Measurements from ENCODE around the gene ITGB1BP1. TPM values are rescaled to one million over a fixed set of nuclear protein-coding genes. Genes with fewer than 3 reads are reported as not detected.
A peak's percentile ranks its signal among the peaks of the same experiment; 100 is the strongest.
"Not testable (repeated sequence)": the region's sequence is repeated elsewhere in the genome, so short reads cannot be mapped to it uniquely, and the experiment has no call there.

Gene ITGB1BP1
- total RNA-seq, 1 donor from 2014 or later: 17.3 TPM

DNA sequence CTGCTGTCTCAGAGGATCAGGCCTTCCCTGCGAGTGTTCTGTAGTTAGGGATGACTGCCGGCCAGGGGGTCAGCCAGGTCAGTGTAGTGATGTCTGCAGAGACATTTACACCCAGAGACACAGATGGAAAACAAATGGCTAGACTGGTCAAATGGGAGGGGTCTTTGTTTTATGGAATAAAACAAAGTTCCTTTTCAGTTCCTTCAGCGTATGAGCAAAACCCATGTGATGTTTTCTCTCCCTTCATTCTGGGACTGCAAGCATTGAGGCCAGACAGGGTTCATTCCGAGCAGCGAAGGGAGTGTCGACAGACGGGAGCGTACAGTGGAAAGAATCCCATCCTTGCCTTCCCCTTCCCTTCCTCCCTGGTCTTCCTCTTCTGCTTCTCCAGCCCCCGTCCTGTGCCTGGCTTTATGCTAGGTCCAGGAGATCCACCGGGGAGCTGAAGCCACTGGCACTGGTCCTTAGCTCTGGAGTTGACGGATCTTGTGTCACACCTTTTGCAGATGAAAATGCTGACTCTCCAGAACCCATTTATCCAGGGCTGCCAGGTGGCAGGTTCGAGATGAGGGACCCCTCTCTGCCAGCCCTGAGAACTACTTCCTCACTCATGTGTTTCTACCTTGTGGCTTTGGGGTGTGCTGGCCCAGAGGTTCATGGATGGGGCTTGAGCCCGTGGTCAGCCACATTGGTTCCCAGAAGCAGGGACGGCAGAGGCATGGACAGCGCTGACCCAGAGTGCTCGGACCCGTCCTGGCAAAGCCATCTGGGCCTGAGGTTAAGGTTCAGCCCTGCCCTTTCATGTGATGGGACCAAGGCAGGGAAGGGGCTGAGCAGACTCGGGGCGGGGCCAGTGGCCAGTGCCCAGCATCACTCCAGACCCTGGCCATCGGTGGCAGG, 24.2 kb downstream of the ITGB1BP1 start:
- H3K4me3 Mint-ChIP-seq: no peak overlapping the region
- Histone ChIP-seq H3K4me2 (no peak overlapping the region), H3K27me3 (no peaks in the 10 kb centered on the region), H3K79me2 (ENCODE audit: low read depth) (no peaks in the 10 kb centered on the region), H3K9ac (no peak overlapping the region), H3K4me1 (no peaks in the 10 kb centered on the region), H3K27ac (peak overlapping the region; percentile 16), H3K9me3 (ENCODE audit: low read depth) (no peaks in the 10 kb centered on the region), H4K20me1 (ENCODE audit: low read depth) (no peaks in the 10 kb centered on the region), H3K36me3 (no peaks in the 10 kb centered on the region), H3F3A (ENCODE audit: low read depth) (peaks cover 4% of the 10 kb centered on the region), H3K4me3 (no peak overlapping the region), H2AFZ (replicated peaks) (no peak overlapping the region)
- peaks cover 7% of the 10 kb centered on the region for H3K4me1 Mint-ChIP-seq
- peaks cover 24% of the 10 kb centered on the region for H3K36me3 Mint-ChIP-seq
- no peaks in the 10 kb centered on the region for H3K9me3 Mint-ChIP-seq
- peak overlapping the region; percentile 46 for H3K27ac Mint-ChIP-seq
- no peak for TF ChIP-seq EZH2 (IDR thresholded peaks at IDR 0.05)
- TF ChIP-seq EZH2phosphoT487 (IDR thresholded peaks at IDR 0.05): no peak
- TF ChIP-seq, protein P1, sequence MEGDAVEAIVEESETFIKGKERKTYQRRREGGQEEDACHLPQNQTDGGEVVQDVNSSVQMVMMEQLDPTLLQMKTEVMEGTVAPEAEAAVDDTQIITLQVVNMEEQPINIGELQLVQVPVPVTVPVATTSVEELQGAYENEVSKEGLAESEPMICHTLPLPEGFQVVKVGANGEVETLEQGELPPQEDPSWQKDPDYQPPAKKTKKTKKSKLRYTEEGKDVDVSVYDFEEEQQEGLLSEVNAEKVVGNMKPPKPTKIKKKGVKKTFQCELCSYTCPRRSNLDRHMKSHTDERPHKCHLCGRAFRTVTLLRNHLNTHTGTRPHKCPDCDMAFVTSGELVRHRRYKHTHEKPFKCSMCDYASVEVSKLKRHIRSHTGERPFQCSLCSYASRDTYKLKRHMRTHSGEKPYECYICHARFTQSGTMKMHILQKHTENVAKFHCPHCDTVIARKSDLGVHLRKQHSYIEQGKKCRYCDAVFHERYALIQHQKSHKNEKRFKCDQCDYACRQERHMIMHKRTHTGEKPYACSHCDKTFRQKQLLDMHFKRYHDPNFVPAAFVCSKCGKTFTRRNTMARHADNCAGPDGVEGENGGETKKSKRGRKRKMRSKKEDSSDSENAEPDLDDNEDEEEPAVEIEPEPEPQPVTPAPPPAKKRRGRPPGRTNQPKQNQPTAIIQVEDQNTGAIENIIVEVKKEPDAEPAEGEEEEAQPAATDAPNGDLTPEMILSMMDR (IDR thresholded peaks at IDR 0.05): no peak
- H3K27me3 Mint-ChIP-seq (ENCODE audit: insufficient read depth, low read depth): peaks cover 3% of the 10 kb centered on the region
- DNase-seq (ENCODE audit: low spot score): no peak

DNA sequence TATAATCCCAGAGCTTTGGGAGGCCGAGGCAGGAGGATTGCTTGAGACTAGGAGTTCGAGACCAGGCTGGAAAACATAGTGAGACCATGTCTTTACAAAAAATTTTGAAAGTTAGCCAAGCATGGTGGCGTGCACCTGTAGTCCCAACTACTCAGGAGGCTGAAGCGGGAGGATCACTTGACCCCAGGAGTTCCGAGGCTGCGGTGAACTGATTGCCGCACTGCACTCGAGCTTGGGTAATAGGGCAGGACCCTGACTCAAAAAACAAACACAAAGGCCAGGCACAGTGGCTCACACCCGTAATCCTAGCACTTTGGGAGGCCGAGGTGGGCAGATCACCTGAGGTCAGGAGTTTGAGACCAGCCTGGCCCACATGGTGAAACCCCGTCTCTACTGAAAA, 25.1 kb downstream of the ITGB1BP1 start:
- not testable (repeated sequence) for H3K9ac ChIP-seq; H2AFZ ChIP-seq (replicated peaks); H3K27ac Mint-ChIP-seq; H3K4me3 ChIP-seq; H3K9me3 ChIP-seq (ENCODE audit: low read depth); H3K4me3 Mint-ChIP-seq; H3K9me3 Mint-ChIP-seq; H3F3A ChIP-seq (ENCODE audit: low read depth); H3K36me3 ChIP-seq; H4K20me1 ChIP-seq (ENCODE audit: low read depth); H3K4me1 ChIP-seq; H3K27ac ChIP-seq; H3K27me3 Mint-ChIP-seq (ENCODE audit: insufficient read depth, low read depth); H3K4me2 ChIP-seq; H3K27me3 ChIP-seq; H3K79me2 ChIP-seq (ENCODE audit: low read depth); DNase-seq (ENCODE audit: low spot score)
- Mint-ChIP-seq H3K4me1 (peaks cover 13% of the 10 kb centered on the region), H3K36me3 (peaks cover 24% of the 10 kb centered on the region)

DNA sequence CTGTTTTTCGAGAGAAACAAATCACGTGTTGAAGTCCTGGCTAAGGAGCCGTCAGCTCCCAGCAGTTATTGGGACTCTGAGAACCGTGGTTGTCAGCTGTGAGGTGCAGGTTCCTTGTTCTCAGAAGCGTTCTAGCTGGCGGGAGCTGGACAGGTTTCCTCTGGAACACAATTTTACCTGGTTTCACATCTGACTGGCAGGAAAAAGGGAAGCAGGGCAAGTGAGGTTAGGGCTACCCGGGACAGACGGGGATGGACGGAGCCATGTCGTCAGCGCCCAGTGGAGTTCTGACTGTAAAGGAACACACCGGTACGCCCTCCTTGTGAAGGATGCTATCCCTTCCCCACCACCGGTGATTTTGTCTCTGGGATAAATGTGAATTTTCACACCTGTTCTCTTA, 26.1 kb downstream of the ITGB1BP1 start:
- Histone ChIP-seq H4K20me1 (ENCODE audit: low read depth) (no peaks in the 10 kb centered on the region), H3K79me2 (ENCODE audit: low read depth) (no peaks in the 10 kb centered on the region), H3K27ac (no peak overlapping the region), H3K4me1 (peaks cover 15% of the 10 kb centered on the region), H3F3A (ENCODE audit: low read depth) (peaks cover 14% of the 10 kb centered on the region), H3K9me3 (ENCODE audit: low read depth) (no peaks in the 10 kb centered on the region), H3K4me2 (no peak overlapping the region), H3K27me3 (no peaks in the 10 kb centered on the region), H2AFZ (replicated peaks) (no peak overlapping the region), H3K36me3 (no peaks in the 10 kb centered on the region), H3K9ac (no peak overlapping the region), H3K4me3 (no peak overlapping the region)
- no peak for DNase-seq (ENCODE audit: low spot score)
- H3K36me3 Mint-ChIP-seq: peaks cover 15% of the 10 kb centered on the region
- no peaks in the 10 kb centered on the region for H3K9me3 Mint-ChIP-seq
- H3K4me3 Mint-ChIP-seq: no peak overlapping the region
- peaks cover 4% of the 10 kb centered on the region for H3K27me3 Mint-ChIP-seq (ENCODE audit: insufficient read depth, low read depth)
- TF ChIP-seq, protein P1 (IDR thresholded peaks at IDR 0.05): no peak
- TF ChIP-seq EZH2 (IDR thresholded peaks at IDR 0.05) (no peak), EZH2phosphoT487 (IDR thresholded peaks at IDR 0.05) (no peak)
- H3K27ac Mint-ChIP-seq: no peak overlapping the region
- H3K4me1 Mint-ChIP-seq: peaks cover 24% of the 10 kb centered on the region

DNA sequence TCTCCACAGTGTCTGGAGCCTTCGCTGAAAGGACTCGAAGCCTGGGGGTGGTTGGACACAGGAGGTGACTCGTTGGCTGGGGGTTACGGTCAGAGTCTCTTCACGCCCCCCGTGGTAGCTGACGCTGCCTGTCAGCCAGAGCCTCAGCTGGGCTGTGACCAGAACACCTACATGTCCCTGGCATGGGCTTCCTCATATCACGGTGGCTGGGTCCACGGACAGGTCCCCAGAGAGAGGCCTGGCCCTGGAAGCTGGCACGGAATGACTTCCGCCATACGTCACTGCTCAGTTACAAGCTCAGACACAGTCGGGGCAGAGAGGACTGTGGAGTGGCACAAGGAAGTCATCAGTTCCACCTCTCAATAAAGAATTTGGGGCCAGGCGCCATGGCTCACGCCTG, 28.5 kb downstream of the ITGB1BP1 start:
- H3K4me3 ChIP-seq: no peak overlapping the region
- no peak overlapping the region for H3K27ac ChIP-seq
- H3K9ac ChIP-seq: no peak overlapping the region
- H3K27me3 ChIP-seq: no peaks in the 10 kb centered on the region
- no peak for DNase-seq (ENCODE audit: low spot score)
- H2AFZ ChIP-seq (replicated peaks): no peak overlapping the region
- Mint-ChIP-seq H3K4me3 (no peak overlapping the region), H3K36me3 (peaks cover 20% of the 10 kb centered on the region), H3K4me1 (peaks cover 28% of the 10 kb centered on the region), H3K27me3 (ENCODE audit: insufficient read depth, low read depth) (peaks cover 2% of the 10 kb centered on the region), H3K9me3 (no peaks in the 10 kb centered on the region), H3K27ac (no peak overlapping the region)
- peaks cover 20% of the 10 kb centered on the region for H3F3A ChIP-seq (ENCODE audit: low read depth)
- H3K4me1 ChIP-seq: peaks cover 18% of the 10 kb centered on the region
- no peaks in the 10 kb centered on the region for H4K20me1 ChIP-seq (ENCODE audit: low read depth)
- no peak for TF ChIP-seq EZH2phosphoT487 (IDR thresholded peaks at IDR 0.05)
- no peak for TF ChIP-seq EZH2 (IDR thresholded peaks at IDR 0.05)
- TF ChIP-seq, protein P1 (IDR thresholded peaks at IDR 0.05): no peak
- no peaks in the 10 kb centered on the region for H3K36me3 ChIP-seq
- H3K4me2 ChIP-seq: no peak overlapping the region
- no peaks in the 10 kb centered on the region for H3K79me2 ChIP-seq (ENCODE audit: low read depth)
- no peaks in the 10 kb centered on the region for H3K9me3 ChIP-seq (ENCODE audit: low read depth)

All from neural progenitor cell (in vitro differentiated cells).